ENCODE measurements around the gene PLAAT2. TPM values are rescaled to one million over a fixed set of nuclear protein-coding genes. Genes with fewer than 3 reads are reported as not detected.

PLAAT2 gene
- total RNA-seq, 2 experiments from 2014 or later = 0.34 to 0.49 TPM

- Mint-ChIP-seq H3K27ac (peak overlapping the region; percentile 89), H3K9me3 (no peaks in the 10 kb centered on the region), H3K4me3 (peak overlapping the region; percentile 90), H3K36me3 (ENCODE audit: low read depth) (no peaks in the 10 kb centered on the region), H3K4me1 (ENCODE audit: low read depth) (peaks cover 71% of the 10 kb centered on the region), H3K27me3 (no peaks in the 10 kb centered on the region)
- H3K27ac ChIP-seq (ENCODE audit: low read depth in 1 of 2, low read length in 2 of 2) = peak overlapping the region; percentile 48 to 63
- peaks cover 47% of the 10 kb centered on the region for H3K4me1 ChIP-seq (ENCODE audit: insufficient read depth, low read length)
- intact Hi-C loops (cut with DNase I, micrococcal nuclease) = loop anchor here (1.0 to 5.0 kb wide), 4 partner anchors 14 to 76 kb away; no protein-coding TSS in a partner anchor
- POLR2A ChIA-PET = interaction anchor here (1.0 to 6.5 kb wide), 5 partner anchors 10 to 82 kb away, joined by 3 to 86 read pairs (median 5); partner anchors contain the start of gene PLAAT4
- CTCF ChIA-PET = interaction anchor here (0.6 kb wide), 1 partner anchor 80 kb away, joined by 3 read pairs; no protein-coding TSS in a partner anchor
- peak overlapping the region; percentile 15 for H3K4me3 ChIP-seq (ENCODE audit: low read length)
- H3K27me3 ChIP-seq (ENCODE audit: control insufficient read depth in 1 of 2, insufficient read depth in 2 of 2, low read length in 2 of 2) = no peaks in the 10 kb centered on the region
- ATAC-seq (ENCODE audit: poor library complexity) (peak; percentile 80), DNase-seq (peak in 13 of 14 experiments; percentile 40 to 82 (median 62))
- TF ChIP-seq CTCF (IDR thresholded peaks at IDR 0.05) = no peak
- H3K9me3 ChIP-seq (ENCODE audit: control insufficient read depth in 1 of 2, insufficient read depth in 1 of 2, low read length in 2 of 2) = no peaks in the 10 kb centered on the region
- H3K36me3 ChIP-seq (ENCODE audit: insufficient read depth, low read length) = no peaks in the 10 kb centered on the region
Observed at GRCh38 chr11:63553759-63554158, 9.4 kb downstream of the PLAAT2 start.

DNA sequence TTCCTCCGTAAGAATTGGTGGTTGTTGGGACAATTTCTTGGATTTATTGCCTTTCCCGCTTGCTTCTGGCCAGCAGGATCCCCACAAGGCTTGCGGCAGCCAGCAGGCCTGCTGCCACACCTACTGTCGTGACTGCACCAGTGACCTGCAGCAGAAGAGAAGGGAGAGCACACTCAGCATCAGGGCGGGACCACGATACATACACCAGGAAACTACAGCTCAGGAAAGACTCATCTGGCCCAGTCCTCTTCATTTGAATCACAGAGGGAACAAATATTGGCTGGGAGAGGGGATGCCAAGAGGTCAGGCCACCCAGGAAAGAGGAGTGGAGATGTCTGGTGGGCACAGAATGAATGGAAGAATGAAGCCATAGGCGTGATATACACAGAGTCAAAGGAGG is 10.3 kb downstream of the PLAAT2 start:
- Mint-ChIP-seq H3K27me3 (no peaks in the 10 kb centered on the region), H3K4me1 (ENCODE audit: low read depth) (peaks cover 71% of the 10 kb centered on the region), H3K9me3 (no peaks in the 10 kb centered on the region), H3K4me3 (peak overlapping the region; percentile 87), H3K27ac (peak overlapping the region; percentile 89), H3K36me3 (ENCODE audit: low read depth) (peaks cover 5% of the 10 kb centered on the region)
- ATAC-seq (ENCODE audit: poor library complexity) = no peak
- intact Hi-C loops (cut with DNase I, micrococcal nuclease) = loop anchor here (1.0 to 5.0 kb wide), 3 partner anchors 16 to 76 kb away; no protein-coding TSS in a partner anchor
- Histone ChIP-seq H3K36me3 (ENCODE audit: insufficient read depth, low read length) (no peaks in the 10 kb centered on the region), H3K4me3 (ENCODE audit: low read length) (no peak overlapping the region), H3K9me3 (ENCODE audit: control insufficient read depth in 1 of 2, insufficient read depth in 1 of 2, low read length in 2 of 2) (no peaks in the 10 kb centered on the region), H3K4me1 (ENCODE audit: insufficient read depth, low read length) (peaks cover 44% of the 10 kb centered on the region), H3K27me3 (ENCODE audit: control insufficient read depth in 1 of 2, insufficient read depth in 2 of 2, low read length in 2 of 2) (no peaks in the 10 kb centered on the region), H3K27ac (ENCODE audit: low read depth in 1 of 2, low read length in 2 of 2) (peak overlapping the region in 1 of 2 donors; percentile 48)
- ChIA-PET POLR2A (interaction anchor here (0.6 to 6.5 kb wide), 6 partner anchors 10 to 684 kb away, joined by 3 to 86 read pairs (median 7); partner anchors contain the start of gene PLAAT4), CTCF (no interaction called here)
- DNase-seq = peak in 1 of 14 experiments; percentile 21
- TF ChIP-seq CTCF (IDR thresholded peaks at IDR 0.05) = no peak

- Histone ChIP-seq H3K4me3 (ENCODE audit: low read length) (peak overlapping the region; percentile 45), H3K4me1 (ENCODE audit: insufficient read depth, low read length) (peaks cover 44% of the 10 kb centered on the region), H3K27me3 (ENCODE audit: control insufficient read depth in 1 of 2, insufficient read depth in 2 of 2, low read length in 2 of 2) (no peaks in the 10 kb centered on the region), H3K9me3 (ENCODE audit: control insufficient read depth in 1 of 2, insufficient read depth in 1 of 2, low read length in 2 of 2) (no peaks in the 10 kb centered on the region), H3K27ac (ENCODE audit: low read depth in 1 of 2, low read length in 2 of 2) (peak overlapping the region in 1 of 2 donors; percentile 34), H3K36me3 (ENCODE audit: insufficient read depth, low read length) (peaks cover 9% of the 10 kb centered on the region)
- ATAC-seq (ENCODE audit: poor library complexity) (peak; percentile 10), DNase-seq (peak in 2 of 14 experiments; percentile 45 to 64)
- peak overlapping the region; percentile 87 for H3K4me3 Mint-ChIP-seq
- intact Hi-C loops (cut with DNase I, micrococcal nuclease) = loop anchor here (2.0 to 5.0 kb wide), 2 partner anchors 19 to 75 kb away; no protein-coding TSS in a partner anchor
- no peaks in the 10 kb centered on the region for H3K9me3 Mint-ChIP-seq
- POLR2A ChIA-PET = interaction anchor here (0.8 to 6.5 kb wide), 9 partner anchors 9 to 84 kb away, joined by 3 to 86 read pairs (median 11); partner anchors contain the start of genes PLAAT4 and PLAAT5
- TF ChIP-seq CTCF (IDR thresholded peaks at IDR 0.05) = no peak
- no peaks in the 10 kb centered on the region for H3K27me3 Mint-ChIP-seq
- H3K27ac Mint-ChIP-seq = peak overlapping the region; percentile 89
- H3K4me1 Mint-ChIP-seq (ENCODE audit: low read depth) = peaks cover 64% of the 10 kb centered on the region
- peaks cover 12% of the 10 kb centered on the region for H3K36me3 Mint-ChIP-seq (ENCODE audit: low read depth)
- CTCF ChIA-PET = interaction anchor here (0.8 to 1.0 kb wide), 2 partner anchors 9 to 31 kb away, joined by 3 read pairs; no protein-coding TSS in a partner anchor
Observed at GRCh38 chr11:63551889-63552266, 11.3 kb downstream of the PLAAT2 start.

Measured in CD4-positive, alpha-beta T cell (primary cell).